ENCODE data around the gene MYOM1. TPM values are rescaled to one million over a fixed set of nuclear protein-coding genes. Genes with fewer than 3 reads are reported as not detected.

MYOM1 gene
- total RNA-seq, 1 donor from 2014 or later: 0.26 TPM

DNA sequence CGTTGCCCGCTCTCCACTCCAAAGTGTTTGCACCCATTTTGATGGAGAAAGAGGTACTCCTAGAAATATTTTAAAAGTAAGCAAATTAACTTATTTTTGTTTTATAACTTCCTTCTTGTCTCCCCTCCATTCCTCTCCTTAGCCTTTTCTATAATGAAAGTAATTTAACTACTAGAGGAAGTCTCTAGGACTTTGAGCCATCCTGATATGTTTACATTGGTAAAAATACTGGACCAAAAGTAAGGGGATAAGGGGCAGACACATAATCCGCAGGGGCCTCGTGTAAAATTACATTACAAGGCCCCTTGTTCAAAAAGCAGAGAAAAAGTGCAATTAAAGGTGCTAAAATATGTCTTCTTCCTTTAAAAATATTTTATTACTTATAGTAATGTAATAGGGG lies 55.4 kb downstream of the MYOM1 start:
- Histone ChIP-seq H3K27me3 (ENCODE audit: control insufficient read depth, insufficient read depth, low read length) (no peaks in the 10 kb centered on the region), H3K36me3 (ENCODE audit: control insufficient read depth, insufficient read depth, low read length) (no peaks in the 10 kb centered on the region), H3K4me3 (ENCODE audit: low read depth, low read length) (no peak overlapping the region)
- DNase-seq (ENCODE audit: low read depth): no peak
- TF ChIP-seq, protein P1, sequence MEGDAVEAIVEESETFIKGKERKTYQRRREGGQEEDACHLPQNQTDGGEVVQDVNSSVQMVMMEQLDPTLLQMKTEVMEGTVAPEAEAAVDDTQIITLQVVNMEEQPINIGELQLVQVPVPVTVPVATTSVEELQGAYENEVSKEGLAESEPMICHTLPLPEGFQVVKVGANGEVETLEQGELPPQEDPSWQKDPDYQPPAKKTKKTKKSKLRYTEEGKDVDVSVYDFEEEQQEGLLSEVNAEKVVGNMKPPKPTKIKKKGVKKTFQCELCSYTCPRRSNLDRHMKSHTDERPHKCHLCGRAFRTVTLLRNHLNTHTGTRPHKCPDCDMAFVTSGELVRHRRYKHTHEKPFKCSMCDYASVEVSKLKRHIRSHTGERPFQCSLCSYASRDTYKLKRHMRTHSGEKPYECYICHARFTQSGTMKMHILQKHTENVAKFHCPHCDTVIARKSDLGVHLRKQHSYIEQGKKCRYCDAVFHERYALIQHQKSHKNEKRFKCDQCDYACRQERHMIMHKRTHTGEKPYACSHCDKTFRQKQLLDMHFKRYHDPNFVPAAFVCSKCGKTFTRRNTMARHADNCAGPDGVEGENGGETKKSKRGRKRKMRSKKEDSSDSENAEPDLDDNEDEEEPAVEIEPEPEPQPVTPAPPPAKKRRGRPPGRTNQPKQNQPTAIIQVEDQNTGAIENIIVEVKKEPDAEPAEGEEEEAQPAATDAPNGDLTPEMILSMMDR (IDR thresholded peaks at IDR 0.05; ENCODE audit: insufficient read depth, low read length, severe bottlenecking): no peak
- no peak for FAIRE-seq

DNA sequence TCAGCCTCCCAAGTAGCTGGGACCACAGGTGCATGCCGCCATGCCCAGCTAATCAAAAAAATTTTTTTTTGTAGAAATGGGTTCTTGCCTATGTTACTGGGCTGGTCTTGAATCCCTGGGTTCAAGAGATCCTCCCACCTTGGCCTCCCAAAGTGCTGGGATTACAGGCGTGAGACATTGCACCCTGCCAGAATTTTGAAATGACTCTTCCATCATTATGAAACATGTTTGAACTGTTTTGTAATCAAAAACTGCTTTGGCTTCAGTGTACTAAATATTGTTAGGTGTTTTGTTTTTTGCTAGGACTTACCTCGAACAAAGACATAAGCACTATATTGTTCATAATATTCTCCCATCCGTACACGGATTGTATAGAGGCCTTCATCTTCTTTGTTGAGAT lies 55.8 kb downstream of the MYOM1 start:
- FAIRE-seq (no peak), DNase-seq (ENCODE audit: low read depth) (no peak)
- Histone ChIP-seq H3K4me3 (ENCODE audit: low read depth, low read length) (no peak overlapping the region), H3K27me3 (ENCODE audit: control insufficient read depth, insufficient read depth, low read length) (no peaks in the 10 kb centered on the region), H3K36me3 (ENCODE audit: control insufficient read depth, insufficient read depth, low read length) (no peaks in the 10 kb centered on the region)
- TF ChIP-seq, protein P1 (IDR thresholded peaks at IDR 0.05; ENCODE audit: insufficient read depth, low read length, severe bottlenecking): no peak

DNA sequence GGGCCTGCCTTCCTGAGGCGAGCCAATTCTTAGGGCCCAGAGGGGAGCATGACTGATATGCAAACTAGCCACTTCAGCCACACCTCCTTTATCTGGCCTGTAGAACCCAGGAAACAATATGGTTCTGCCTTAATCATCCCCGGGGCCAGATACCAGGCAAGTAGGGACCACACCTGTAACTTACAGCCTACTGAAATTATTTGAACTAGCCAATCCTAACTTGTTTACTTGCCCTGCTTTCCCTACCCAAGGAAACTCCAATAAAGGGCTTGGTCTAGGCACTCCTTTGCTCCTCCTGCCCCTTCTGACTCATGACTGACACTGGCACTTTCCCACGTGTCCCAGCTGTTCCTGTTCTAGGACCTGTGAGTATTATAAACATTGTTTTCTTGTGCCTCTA lies 57.6 kb downstream of the MYOM1 start:
- peak; percentile 87 for DNase-seq (ENCODE audit: low read depth)
- TF ChIP-seq, protein P1 (IDR thresholded peaks at IDR 0.05; ENCODE audit: insufficient read depth, low read length, severe bottlenecking): no peak
- no peak for FAIRE-seq

DNA sequence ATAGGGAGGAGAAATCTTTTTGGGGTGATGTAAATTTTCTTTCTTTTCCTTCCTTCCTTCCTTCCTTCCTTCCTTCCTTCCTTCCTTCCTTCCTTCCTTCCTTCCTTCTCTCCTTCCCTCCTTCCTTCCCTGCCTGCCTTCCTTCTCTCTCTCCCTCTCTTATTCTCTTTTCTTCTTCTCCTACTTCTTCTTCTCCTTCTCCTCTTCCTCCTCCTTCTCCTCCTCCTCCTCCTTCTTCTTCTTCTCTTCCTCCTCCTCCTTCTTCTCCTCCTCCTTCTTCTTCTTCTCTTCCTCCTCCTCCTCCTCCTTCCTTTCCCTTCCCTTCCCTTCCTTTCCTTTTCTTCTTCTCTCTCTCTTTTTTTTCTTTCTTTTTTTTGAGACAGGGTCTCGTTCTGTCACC lies 59.9 kb downstream of the MYOM1 start:
- Histone ChIP-seq H3K36me3 (ENCODE audit: control insufficient read depth, insufficient read depth, low read length) (no peaks in the 10 kb centered on the region), H3K27me3 (ENCODE audit: control insufficient read depth, insufficient read depth, low read length) (no peaks in the 10 kb centered on the region), H3K4me3 (ENCODE audit: low read depth, low read length) (no peak overlapping the region)
- DNase-seq (ENCODE audit: low read depth) (no peak), FAIRE-seq (no peak)
- TF ChIP-seq, protein P1 (IDR thresholded peaks at IDR 0.05; ENCODE audit: insufficient read depth, low read length, severe bottlenecking): no peak

More for the DNA sequence above, 57.6 kb downstream of the MYOM1 start:
- Histone ChIP-seq H3K27me3 (ENCODE audit: control insufficient read depth, insufficient read depth, low read length) (no peaks in the 10 kb centered on the region), H3K36me3 (ENCODE audit: control insufficient read depth, insufficient read depth, low read length) (no peaks in the 10 kb centered on the region), H3K4me3 (ENCODE audit: low read depth, low read length) (no peak overlapping the region)

DNA sequence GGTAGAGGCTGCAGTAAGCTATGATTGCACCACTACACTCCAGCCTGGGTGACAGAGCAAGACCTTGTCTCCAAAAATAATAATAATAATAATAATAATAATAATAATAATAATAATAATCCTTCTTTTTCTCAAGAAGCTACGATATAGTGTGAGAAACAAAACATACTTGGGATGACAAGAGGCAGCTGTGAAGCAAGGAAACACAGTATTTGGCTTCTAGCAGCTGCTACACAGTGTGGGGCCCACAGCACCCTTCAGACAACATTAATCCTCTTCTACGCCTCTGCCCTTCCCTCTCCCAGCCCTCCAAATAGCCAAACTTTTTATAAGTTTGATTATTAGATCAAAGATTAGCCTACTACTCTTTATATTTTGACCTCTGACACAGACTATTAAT lies 62.2 kb downstream of the MYOM1 start:
- no peak for DNase-seq (ENCODE audit: low read depth)
- no peak overlapping the region for H3K4me3 ChIP-seq (ENCODE audit: low read depth, low read length)
- no peaks in the 10 kb centered on the region for H3K27me3 ChIP-seq (ENCODE audit: control insufficient read depth, insufficient read depth, low read length)
- FAIRE-seq: no peak
- no peaks in the 10 kb centered on the region for H3K36me3 ChIP-seq (ENCODE audit: control insufficient read depth, insufficient read depth, low read length)
- TF ChIP-seq, protein P1 (IDR thresholded peaks at IDR 0.05; ENCODE audit: insufficient read depth, low read length, severe bottlenecking): no peak

DNA sequence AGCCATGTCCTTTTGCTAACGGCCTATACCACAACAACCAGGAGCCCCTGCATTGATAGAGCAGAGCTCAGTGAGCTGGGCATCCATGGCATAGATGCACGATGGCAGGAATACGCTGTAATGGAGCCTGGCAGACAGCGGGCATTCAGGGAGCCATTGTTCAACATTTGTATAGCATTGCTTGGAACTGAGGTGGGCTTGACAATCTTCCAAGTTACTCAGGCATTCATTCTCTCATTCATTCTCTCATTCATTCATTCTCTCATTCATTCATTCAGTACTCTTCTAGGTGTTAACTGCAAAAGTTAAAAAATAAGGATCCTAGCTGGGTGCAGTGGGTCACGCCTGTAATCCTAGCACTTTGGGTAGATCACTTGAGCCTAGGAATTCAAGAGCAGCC lies 62.7 kb downstream of the MYOM1 start:
- TF ChIP-seq, protein P1 (IDR thresholded peaks at IDR 0.05; ENCODE audit: insufficient read depth, low read length, severe bottlenecking): no peak

More for the DNA sequence above, 62.7 kb downstream of the MYOM1 start:
- no peak for DNase-seq (ENCODE audit: low read depth)
- Histone ChIP-seq H3K27me3 (ENCODE audit: control insufficient read depth, insufficient read depth, low read length) (no peaks in the 10 kb centered on the region), H3K36me3 (ENCODE audit: control insufficient read depth, insufficient read depth, low read length) (no peaks in the 10 kb centered on the region), H3K4me3 (ENCODE audit: low read depth, low read length) (no peak overlapping the region)
- no peak for FAIRE-seq

All from bronchial epithelial cell (primary cell).